ENCODE measurements around the gene PWP1. TPM values are rescaled to one million over a fixed set of nuclear protein-coding genes. Genes with fewer than 3 reads are reported as not detected.

PWP1 gene
- total and polyA plus RNA-seq, 9 of the 15 experiments (the other 6 are each of a cell fraction or from before 2014, with no cell fraction given), result 61.6 to 401 (median 111) TPM

DNA sequence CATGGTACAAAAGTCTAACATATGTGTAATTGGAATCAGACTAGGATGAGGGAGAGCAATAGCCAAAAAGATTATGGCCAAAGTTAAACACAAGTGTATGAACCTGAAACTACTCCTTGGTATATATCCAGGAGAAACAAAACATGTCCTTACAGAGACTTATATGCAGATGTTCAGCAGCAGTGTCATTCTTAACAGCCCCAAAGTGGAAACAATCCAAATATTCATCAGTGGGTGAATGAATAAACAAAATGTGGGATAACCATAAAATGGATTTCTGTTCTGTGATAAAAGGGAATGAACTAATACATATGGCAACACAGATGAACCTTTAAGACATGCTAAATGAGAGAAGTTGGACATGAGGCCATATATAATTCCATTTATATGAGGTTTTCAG lies 30.2 kb downstream of the PWP1 start (continued):
- TF ChIP-seq BCLAF1 (IDR thresholded peaks at IDR 0.05; ENCODE audit: borderline replicate concordance in 1 of 2, control insufficient read depth in 1 of 2, low read depth in 2 of 2, low read length in 1 of 2) (no peak), KLF1 (tag; IDR thresholded peaks at IDR 0.05) (no peak)
- TF ChIP-seq, protein P1, sequence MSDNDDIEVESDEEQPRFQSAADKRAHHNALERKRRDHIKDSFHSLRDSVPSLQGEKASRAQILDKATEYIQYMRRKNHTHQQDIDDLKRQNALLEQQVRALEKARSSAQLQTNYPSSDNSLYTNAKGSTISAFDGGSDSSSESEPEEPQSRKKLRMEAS (CRISPR knock-in tag; IDR thresholded peaks at IDR 0.05), result no peak

DNA sequence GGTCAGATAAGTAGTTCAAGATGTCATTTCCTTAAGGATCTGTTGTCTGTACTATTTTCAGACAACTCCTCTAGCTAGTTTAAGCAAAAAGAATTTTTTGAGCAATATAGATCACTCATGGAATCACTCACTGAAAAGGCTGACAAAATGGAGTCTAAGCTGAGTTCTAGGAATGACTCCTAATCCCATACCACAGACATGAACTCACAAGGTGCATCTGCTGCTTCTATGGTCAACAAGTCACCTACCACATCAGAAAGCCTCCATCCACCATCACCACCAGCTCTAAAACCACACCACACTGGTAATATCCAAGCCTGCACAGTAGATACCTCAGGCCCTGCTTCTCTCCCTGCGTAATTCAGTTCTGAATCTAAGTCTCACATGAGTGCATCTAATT lies 33.0 kb downstream of the PWP1 start:
- no peaks in the 10 kb centered on the region for H3K27me3 ChIP-seq (ENCODE audit: control insufficient read depth in 2 of 2, insufficient read depth in 2 of 2, low read length in 2 of 2)
- WGBS (ENCODE audit: insufficient coverage, low coverage, missing lambda C conversion rate), result 80% methylated on average over 1 of the region's 1 CpG
- H3K9ac ChIP-seq (ENCODE audit: insufficient read depth in 1 of 2, low read depth in 2 of 2, low read length in 2 of 2), result no peak overlapping the region
- peaks cover 22% of the 10 kb centered on the region; the same call in 2 of the 3 replicates for H3K36me3 ChIP-seq (ENCODE audit: control insufficient read depth, insufficient read depth, low read length)
- no peak overlapping the region for H2AFZ ChIP-seq (ENCODE audit: low read depth, low read length)
- no peak for DNase-seq (ENCODE audit: extremely low read depth in 1 of 4, low spot score in 3 of 4)
- no peak overlapping the region for H3K4me3 ChIP-seq
- in situ Hi-C loops (cut with MboI), result no loop called here
- H3K4me1 ChIP-seq (replicated peaks in 1 of 2; ENCODE audit: control insufficient read depth in 2 of 2, insufficient read depth in 2 of 2, low read length in 2 of 2), result no peaks in the 10 kb centered on the region
- no peaks in the 10 kb centered on the region for H3K9me3 ChIP-seq (replicated peaks; ENCODE audit: control insufficient read depth, insufficient read depth, low read depth, low read length)
- no peaks in the 10 kb centered on the region for H4K20me1 ChIP-seq (replicated peaks; ENCODE audit: control insufficient read depth, insufficient read depth, low read length)
- H3K4me2 ChIP-seq (ENCODE audit: insufficient read depth, low read length), result no peak overlapping the region
- ChIA-PET CTCF (ENCODE audit: low intra/inter-chr PET ratio) (no interaction called here), POLR2A (interaction anchor here (0.6 kb wide), 1 partner anchor 171 kb away, joined by 4 read pairs; no protein-coding TSS in a partner anchor)
- H3K27ac ChIP-seq (ENCODE audit: extremely low read depth, low read depth, low read length), result no peak overlapping the region
- FAIRE-seq, result no peak
- H3K9me1 ChIP-seq (ENCODE audit: control insufficient read depth, insufficient read depth, low read length), result no peaks in the 10 kb centered on the region
- BruUV-seq (replicated peaks), result no TSS peak
- H3K79me2 ChIP-seq (ENCODE audit: control insufficient read depth, insufficient read depth, low read length), result no peaks in the 10 kb centered on the region
- no peak for ATAC-seq
- intact Hi-C loops (cut with micrococcal nuclease), result no loop called here
- TF ChIP-seq, protein P2, sequence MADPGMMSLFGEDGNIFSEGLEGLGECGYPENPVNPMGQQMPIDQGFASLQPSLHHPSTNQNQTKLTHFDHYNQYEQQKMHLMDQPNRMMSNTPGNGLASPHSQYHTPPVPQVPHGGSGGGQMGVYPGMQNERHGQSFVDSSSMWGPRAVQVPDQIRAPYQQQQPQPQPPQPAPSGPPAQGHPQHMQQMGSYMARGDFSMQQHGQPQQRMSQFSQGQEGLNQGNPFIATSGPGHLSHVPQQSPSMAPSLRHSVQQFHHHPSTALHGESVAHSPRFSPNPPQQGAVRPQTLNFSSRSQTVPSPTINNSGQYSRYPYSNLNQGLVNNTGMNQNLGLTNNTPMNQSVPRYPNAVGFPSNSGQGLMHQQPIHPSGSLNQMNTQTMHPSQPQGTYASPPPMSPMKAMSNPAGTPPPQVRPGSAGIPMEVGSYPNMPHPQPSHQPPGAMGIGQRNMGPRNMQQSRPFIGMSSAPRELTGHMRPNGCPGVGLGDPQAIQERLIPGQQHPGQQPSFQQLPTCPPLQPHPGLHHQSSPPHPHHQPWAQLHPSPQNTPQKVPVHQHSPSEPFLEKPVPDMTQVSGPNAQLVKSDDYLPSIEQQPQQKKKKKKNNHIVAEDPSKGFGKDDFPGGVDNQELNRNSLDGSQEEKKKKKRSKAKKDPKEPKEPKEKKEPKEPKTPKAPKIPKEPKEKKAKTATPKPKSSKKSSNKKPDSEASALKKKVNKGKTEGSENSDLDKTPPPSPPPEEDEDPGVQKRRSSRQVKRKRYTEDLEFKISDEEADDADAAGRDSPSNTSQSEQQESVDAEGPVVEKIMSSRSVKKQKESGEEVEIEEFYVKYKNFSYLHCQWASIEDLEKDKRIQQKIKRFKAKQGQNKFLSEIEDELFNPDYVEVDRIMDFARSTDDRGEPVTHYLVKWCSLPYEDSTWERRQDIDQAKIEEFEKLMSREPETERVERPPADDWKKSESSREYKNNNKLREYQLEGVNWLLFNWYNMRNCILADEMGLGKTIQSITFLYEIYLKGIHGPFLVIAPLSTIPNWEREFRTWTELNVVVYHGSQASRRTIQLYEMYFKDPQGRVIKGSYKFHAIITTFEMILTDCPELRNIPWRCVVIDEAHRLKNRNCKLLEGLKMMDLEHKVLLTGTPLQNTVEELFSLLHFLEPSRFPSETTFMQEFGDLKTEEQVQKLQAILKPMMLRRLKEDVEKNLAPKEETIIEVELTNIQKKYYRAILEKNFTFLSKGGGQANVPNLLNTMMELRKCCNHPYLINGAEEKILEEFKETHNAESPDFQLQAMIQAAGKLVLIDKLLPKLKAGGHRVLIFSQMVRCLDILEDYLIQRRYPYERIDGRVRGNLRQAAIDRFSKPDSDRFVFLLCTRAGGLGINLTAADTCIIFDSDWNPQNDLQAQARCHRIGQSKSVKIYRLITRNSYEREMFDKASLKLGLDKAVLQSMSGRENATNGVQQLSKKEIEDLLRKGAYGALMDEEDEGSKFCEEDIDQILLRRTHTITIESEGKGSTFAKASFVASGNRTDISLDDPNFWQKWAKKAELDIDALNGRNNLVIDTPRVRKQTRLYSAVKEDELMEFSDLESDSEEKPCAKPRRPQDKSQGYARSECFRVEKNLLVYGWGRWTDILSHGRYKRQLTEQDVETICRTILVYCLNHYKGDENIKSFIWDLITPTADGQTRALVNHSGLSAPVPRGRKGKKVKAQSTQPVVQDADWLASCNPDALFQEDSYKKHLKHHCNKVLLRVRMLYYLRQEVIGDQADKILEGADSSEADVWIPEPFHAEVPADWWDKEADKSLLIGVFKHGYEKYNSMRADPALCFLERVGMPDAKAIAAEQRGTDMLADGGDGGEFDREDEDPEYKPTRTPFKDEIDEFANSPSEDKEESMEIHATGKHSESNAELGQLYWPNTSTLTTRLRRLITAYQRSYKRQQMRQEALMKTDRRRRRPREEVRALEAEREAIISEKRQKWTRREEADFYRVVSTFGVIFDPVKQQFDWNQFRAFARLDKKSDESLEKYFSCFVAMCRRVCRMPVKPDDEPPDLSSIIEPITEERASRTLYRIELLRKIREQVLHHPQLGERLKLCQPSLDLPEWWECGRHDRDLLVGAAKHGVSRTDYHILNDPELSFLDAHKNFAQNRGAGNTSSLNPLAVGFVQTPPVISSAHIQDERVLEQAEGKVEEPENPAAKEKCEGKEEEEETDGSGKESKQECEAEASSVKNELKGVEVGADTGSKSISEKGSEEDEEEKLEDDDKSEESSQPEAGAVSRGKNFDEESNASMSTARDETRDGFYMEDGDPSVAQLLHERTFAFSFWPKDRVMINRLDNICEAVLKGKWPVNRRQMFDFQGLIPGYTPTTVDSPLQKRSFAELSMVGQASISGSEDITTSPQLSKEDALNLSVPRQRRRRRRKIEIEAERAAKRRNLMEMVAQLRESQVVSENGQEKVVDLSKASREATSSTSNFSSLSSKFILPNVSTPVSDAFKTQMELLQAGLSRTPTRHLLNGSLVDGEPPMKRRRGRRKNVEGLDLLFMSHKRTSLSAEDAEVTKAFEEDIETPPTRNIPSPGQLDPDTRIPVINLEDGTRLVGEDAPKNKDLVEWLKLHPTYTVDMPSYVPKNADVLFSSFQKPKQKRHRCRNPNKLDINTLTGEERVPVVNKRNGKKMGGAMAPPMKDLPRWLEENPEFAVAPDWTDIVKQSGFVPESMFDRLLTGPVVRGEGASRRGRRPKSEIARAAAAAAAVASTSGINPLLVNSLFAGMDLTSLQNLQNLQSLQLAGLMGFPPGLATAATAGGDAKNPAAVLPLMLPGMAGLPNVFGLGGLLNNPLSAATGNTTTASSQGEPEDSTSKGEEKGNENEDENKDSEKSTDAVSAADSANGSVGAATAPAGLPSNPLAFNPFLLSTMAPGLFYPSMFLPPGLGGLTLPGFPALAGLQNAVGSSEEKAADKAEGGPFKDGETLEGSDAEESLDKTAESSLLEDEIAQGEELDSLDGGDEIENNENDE (IDR thresholded peaks at IDR 0.05; ENCODE audit: low read depth, low read length), result no peak
- TF ChIP-seq CTBP1 (IDR thresholded peaks at IDR 0.05; ENCODE audit: borderline replicate concordance), result no peak
- no peak for TF ChIP-seq MEF2D (tag; conservative IDR thresholded peaks at IDR 0.05; ENCODE audit: low read depth)
